HG03565 (cell line): ENCODE measurements around the gene TIE1.

Source experiments
- ATAC-seq: cut with Tn5 transposase; IDR thresholded peaks from one replicate; pipeline ENCODE4 v1.9.1; 2021; ENCODE audit warnings: mild to moderate bottlenecking, moderate library complexity; ENCODE audit not compliant: unreplicated experiment

The TIE1 gene

GRCh38 chr1:43311521-43311920 lies 10.7 kb downstream of the TIE1 start:
- no peak for ATAC-seq

GRCh38 chr1:43312212-43312623 lies 11.4 kb downstream of the TIE1 start:
- no peak for ATAC-seq

GRCh38 chr1:43312663-43313515 lies 12.1 kb downstream of the TIE1 start:
- no peak for ATAC-seq

- no peak for ATAC-seq
Observed at GRCh38 chr1:43313771-43314170, 13.0 kb downstream of the TIE1 start.

GRCh38 chr1:43314233-43314632 lies 13.5 kb downstream of the TIE1 start:
- ATAC-seq: no peak

GRCh38 chr1:43315481-43315880 lies 14.7 kb downstream of the TIE1 start:
- ATAC-seq: no peak

GRCh38 chr1:43315963-43316737 lies 15.4 kb downstream of the TIE1 start:
- no peak for ATAC-seq

- ATAC-seq: no peak
Observed at GRCh38 chr1:43316738-43317520, 16.1 kb downstream of the TIE1 start.

GRCh38 chr1:43317817-43318471 lies 17.2 kb downstream of the TIE1 start:
- no peak for ATAC-seq

- ATAC-seq: no peak
Observed at GRCh38 chr1:43318831-43319230, 18.0 kb downstream of the TIE1 start.

- no peak for ATAC-seq
Observed at GRCh38 chr1:43319288-43319687, 18.5 kb downstream of the TIE1 start.

- ATAC-seq: no peak
Observed at GRCh38 chr1:43319766-43320165, 19.0 kb downstream of the TIE1 start.

- no peak for ATAC-seq
Observed at GRCh38 chr1:43321331-43321891, 20.6 kb downstream of the TIE1 start.

GRCh38 chr1:43322506-43322905 lies 21.7 kb downstream of the TIE1 start:
- ATAC-seq: no peak

GRCh38 chr1:43324810-43325209 lies 24.0 kb downstream of the TIE1 start:
- no peak for ATAC-seq

GRCh38 chr1:43325381-43325780 lies 24.6 kb downstream of the TIE1 start:
- no peak for ATAC-seq

GRCh38 chr1:43327549-43328292 lies 26.9 kb downstream of the TIE1 start:
- no peak for ATAC-seq

- ATAC-seq: no peak
Observed at GRCh38 chr1:43329995-43330751, 29.4 kb downstream of the TIE1 start.

- no peak for ATAC-seq
Observed at GRCh38 chr1:43331688-43332087, 30.9 kb downstream of the TIE1 start.
